Coronary artery (tissue), 2 donors: ENCODE results near the gene TMEM117.

Experiments
- DNase-seq: peaks from one replicate; pipeline ENCODE4 v3.0.0-alpha.2; 2017; ENCODE audit warnings: low spot score
- H3K27ac ChIP-seq, 2 donors: fragments of 200-600 bp; sonication (generic); one replicate each; pipeline ENCODE4 v1.5.1; 2016 to 2019
- H3K4me3 ChIP-seq: fragments of 200-600 bp; sonication (generic); 2 replicates; pipeline ENCODE4 v1.5.1; 2016; ENCODE audit warnings: mild to moderate bottlenecking, moderate library complexity
- TF ChIP-seq, protein P1 (sequence below): fragments of 200-600 bp; sonication (generic); IDR thresholded peaks from one replicate; pipeline ENCODE4 v1.5.1; 2019; ENCODE audit warnings: antibody characterized with exemption

Gene TMEM117

DNA sequence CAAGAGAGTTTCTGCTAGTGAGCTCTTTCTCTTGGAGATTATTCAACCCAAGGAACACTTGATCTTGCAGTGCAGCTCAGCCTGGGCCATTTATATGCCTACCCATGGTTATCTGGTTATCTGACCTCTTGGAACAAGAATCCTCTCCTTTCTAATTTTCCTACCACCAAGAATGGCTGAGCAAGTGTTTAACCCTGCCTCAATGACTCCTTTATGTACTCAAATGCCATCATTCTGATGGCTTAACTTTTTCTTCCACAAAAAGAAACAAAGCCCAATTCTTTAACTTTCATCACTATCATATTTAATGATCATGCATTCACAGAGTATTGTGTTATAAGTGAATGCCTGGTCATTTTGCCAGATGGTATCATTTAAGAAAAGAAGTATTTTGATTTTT lies 67.8 kb downstream of the TMEM117 start:
- H3K27ac ChIP-seq = no peak overlapping the region
- H3K4me3 ChIP-seq = no peak overlapping the region
- TF ChIP-seq, protein P1, sequence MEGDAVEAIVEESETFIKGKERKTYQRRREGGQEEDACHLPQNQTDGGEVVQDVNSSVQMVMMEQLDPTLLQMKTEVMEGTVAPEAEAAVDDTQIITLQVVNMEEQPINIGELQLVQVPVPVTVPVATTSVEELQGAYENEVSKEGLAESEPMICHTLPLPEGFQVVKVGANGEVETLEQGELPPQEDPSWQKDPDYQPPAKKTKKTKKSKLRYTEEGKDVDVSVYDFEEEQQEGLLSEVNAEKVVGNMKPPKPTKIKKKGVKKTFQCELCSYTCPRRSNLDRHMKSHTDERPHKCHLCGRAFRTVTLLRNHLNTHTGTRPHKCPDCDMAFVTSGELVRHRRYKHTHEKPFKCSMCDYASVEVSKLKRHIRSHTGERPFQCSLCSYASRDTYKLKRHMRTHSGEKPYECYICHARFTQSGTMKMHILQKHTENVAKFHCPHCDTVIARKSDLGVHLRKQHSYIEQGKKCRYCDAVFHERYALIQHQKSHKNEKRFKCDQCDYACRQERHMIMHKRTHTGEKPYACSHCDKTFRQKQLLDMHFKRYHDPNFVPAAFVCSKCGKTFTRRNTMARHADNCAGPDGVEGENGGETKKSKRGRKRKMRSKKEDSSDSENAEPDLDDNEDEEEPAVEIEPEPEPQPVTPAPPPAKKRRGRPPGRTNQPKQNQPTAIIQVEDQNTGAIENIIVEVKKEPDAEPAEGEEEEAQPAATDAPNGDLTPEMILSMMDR = no peak
- DNase-seq = no peak

DNA sequence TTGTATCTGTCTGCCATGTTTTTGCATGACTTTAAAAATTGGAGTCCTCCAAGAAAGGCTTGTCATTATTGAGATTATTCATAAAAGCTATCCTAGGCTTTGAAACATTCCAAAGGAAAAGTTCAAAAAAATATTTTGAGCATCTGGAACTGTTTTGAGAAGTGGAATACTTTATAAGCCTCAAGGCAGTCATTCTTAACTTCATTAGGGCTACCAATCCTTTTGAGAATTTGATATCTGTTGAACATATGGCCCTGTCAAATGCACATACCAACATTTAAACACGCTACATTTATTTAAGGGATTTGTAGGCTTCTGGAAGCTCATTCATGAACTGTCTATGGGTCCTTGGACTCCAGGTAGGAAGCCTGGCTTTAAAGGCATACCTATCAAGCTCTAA lies 77.0 kb downstream of the TMEM117 start:
- no peak overlapping the region for H3K4me3 ChIP-seq
- TF ChIP-seq, protein P1 = no peak
- DNase-seq = no peak
- H3K27ac ChIP-seq = no peak overlapping the region

DNA sequence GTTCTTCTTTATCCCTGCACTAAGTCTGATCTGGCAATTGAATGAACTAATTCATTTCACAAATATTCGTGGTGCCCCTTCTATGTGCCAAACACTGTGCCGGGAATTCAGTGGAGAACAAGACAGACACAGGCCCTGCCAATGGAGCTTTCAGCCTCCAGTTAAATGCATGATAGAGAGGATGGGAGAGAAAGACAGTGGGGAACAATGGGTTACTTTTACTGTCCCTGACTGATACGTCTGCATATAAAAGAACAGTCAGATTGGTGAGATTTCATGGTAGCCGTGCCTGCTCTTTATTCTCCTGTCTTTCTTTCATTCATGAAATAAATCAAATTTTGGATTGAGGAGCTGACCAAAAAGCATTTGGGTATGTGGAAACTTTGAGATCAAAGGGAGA lies 78.5 kb downstream of the TMEM117 start:
- Histone ChIP-seq H3K4me3 (no peak overlapping the region), H3K27ac (no peak overlapping the region)
- no peak for DNase-seq
- TF ChIP-seq, protein P1 = no peak

DNA sequence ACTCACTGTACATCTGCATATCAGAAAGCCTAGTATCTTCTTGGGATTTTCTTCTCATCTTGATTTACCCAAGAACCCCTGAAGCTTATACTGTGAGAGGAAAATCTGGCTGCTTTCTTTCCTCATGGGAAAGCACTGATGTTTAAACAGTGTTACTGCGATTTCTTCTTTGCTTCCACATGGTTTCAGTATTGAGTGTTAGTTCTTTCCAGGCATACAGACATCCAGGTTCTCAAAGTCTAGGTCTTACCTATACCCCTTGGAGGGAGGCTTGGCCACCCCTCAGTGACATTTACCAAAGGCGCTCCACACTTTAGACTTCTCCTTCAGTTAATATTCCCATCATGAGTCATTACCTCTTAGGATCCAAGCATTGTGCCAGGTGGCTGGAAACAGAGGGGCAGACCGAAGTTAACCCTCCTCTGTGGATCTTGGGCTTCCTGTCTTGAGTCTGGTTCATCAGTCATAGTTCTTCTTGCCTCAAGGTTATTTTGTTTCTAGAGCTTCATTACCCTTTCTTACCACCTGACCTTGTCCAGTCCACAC lies 79.1 kb downstream of the TMEM117 start:
- H3K4me3 ChIP-seq = no peak overlapping the region
- no peak for DNase-seq
- no peak overlapping the region for H3K27ac ChIP-seq
- TF ChIP-seq, protein P1 = no peak

DNA sequence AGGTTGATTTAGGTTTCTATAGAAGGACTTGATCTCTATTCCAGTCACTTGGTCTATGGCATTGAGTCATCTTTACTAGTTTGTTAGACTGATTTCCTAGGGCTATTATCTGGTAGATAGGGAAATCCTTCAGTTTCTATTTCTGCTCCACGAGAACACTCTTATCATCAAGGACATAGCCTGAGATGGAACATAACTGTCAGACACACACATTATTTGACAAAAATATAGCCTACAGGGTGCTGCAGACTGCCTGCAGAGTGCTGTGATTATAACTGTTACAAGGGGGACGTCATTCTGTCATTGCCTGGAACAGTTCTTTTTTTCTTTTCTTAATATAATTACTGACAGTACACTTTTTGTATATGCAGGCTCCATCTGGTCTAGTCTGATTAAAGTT lies 82.0 kb downstream of the TMEM117 start:
- Histone ChIP-seq H3K4me3 (no peak overlapping the region), H3K27ac (no peak overlapping the region)
- DNase-seq = no peak
- TF ChIP-seq, protein P1 = no peak

DNA sequence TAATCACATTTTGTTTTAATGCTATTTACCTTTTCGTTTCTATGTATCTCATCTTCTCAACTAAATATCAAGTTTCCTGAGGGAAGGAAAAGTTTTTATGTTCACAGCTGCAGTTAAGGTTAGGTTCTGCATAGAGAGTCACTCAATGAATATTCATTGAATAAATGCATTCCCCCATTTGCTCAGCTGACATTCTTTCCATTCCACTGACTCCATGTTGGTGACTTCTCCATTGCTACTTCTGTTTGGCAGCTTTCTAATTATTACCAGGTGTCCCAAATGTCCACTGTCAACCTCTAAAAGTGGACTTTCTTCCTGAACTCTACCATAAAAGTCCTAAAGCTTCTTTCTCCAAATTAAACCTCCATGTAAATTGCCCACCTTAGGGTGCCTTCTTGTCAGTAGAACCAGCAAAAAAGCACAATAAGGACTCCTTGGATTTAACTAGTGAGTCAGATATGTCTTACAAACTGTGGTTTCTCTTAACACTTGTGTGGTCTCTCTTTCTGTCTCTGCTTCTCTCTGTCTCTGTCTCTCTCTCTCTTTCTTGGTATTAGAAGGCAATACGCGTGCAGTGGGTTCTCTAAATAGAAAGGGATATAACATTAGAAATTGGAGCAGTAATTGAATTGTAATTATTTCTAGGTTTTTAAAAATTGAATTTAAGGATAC lies 85.9 kb downstream of the TMEM117 start:
- DNase-seq = no peak
- TF ChIP-seq, protein P1 = no peak
- no peak overlapping the region for H3K27ac ChIP-seq
- no peak overlapping the region for H3K4me3 ChIP-seq

DNA sequence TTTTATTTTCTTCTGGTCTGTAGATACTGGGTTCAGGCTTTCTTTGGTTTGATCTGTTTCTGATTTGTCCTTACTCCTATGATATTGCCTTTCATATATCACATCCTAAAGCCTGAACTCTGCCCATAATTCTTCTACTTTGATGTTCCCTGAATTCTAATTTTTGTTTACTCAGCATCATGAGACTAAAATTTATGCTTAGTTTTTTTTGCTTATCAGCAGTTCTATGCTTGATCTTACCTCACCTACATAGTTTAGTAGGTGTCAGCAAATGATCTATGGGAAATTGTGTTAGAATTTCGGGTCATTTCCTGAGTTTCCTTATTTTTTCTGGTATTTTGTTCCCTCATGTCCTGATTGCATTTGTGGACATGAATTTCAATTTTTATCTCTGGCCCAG lies 94.2 kb downstream of the TMEM117 start:
- Histone ChIP-seq H3K4me3 (no peak overlapping the region), H3K27ac (no peak overlapping the region)
- TF ChIP-seq, protein P1 = no peak
- no peak for DNase-seq
